Measurements from ENCODE around the gene PLCB1. TPM values are rescaled to one million over a fixed set of nuclear protein-coding genes. Genes with fewer than 3 reads are reported as not detected.
A peak's percentile ranks its signal among the peaks of the same experiment; 100 is the strongest.

PLCB1 gene
- total RNA-seq, 2 donors from 2014 or later: 7.3 to 45.5 TPM

DNA sequence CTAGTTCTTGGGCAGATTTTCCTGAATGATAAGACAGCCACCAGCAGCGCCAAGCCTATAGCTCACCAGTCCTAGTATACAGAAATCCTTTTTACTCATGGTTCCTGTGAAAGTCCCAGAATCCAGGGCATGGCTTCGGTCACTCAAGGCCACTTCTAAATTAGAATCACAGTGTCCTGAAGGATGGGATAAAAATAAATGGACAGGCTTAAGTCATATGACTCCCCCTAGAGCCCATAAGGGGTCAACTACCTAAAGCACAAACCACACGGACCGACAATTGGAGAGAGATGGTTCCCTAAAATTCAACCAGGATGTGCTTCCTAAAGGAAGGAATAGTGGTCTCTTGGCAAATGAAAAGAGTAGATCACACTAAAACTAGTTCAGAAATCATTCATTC, 532.7 kb downstream of the PLCB1 start:
- Histone ChIP-seq H3K36me3 (no peaks in the 10 kb centered on the region), H3K27me3 (no peaks in the 10 kb centered on the region), H3K9me3 (no peaks in the 10 kb centered on the region), H3K4me3 (no peak overlapping the region), H3K27ac (no peak overlapping the region), H3K4me1 (peaks cover 0 to 24% of the 10 kb centered on the region in 2 donors)
- no peak for DNase-seq (ENCODE audit: low spot score)
- peak in 1 of 2 donors; percentile 38 for TF ChIP-seq CTCF (IDR thresholded peaks at IDR 0.05)

- peak overlapping the region; percentile 62 to 71 for H3K27ac ChIP-seq
- peak; percentile 77 for DNase-seq (ENCODE audit: low spot score)
- no peak for TF ChIP-seq CTCF (IDR thresholded peaks at IDR 0.05)
Observed at GRCh38 chr20:8667306-8667705, 535.2 kb downstream of the PLCB1 start.

GRCh38 chr20:8670207-8670892, 538.3 kb downstream of the PLCB1 start:
- H3K4me3 ChIP-seq: no peak overlapping the region
- no peak for TF ChIP-seq CTCF (IDR thresholded peaks at IDR 0.05)
- H3K9me3 ChIP-seq: no peaks in the 10 kb centered on the region
- H3K27me3 ChIP-seq: no peaks in the 10 kb centered on the region
- no peaks in the 10 kb centered on the region for H3K36me3 ChIP-seq
- DNase-seq (ENCODE audit: low spot score): no peak
- H3K27ac ChIP-seq: peak overlapping the region; percentile 33 to 69
- peaks cover 0 to 31% of the 10 kb centered on the region in 2 donors for H3K4me1 ChIP-seq

More at GRCh38 chr20:8667306-8667705, 535.2 kb downstream of the PLCB1 start:
- Histone ChIP-seq H3K36me3 (no peaks in the 10 kb centered on the region), H3K4me1 (peaks cover 0 to 36% of the 10 kb centered on the region in 2 donors), H3K9me3 (no peaks in the 10 kb centered on the region), H3K4me3 (no peak overlapping the region), H3K27me3 (no peaks in the 10 kb centered on the region)

- peaks cover 0 to 31% of the 10 kb centered on the region in 2 donors for H3K4me1 ChIP-seq
- H3K4me3 ChIP-seq: no peak overlapping the region
- no peaks in the 10 kb centered on the region for H3K27me3 ChIP-seq
- H3K36me3 ChIP-seq: no peaks in the 10 kb centered on the region
- H3K27ac ChIP-seq: peak overlapping the region; percentile 33 to 69
- H3K9me3 ChIP-seq: no peaks in the 10 kb centered on the region
- TF ChIP-seq CTCF (IDR thresholded peaks at IDR 0.05): no peak
- no peak for DNase-seq (ENCODE audit: low spot score)
Observed at GRCh38 chr20:8670893-8671215, 538.8 kb downstream of the PLCB1 start.

DNA sequence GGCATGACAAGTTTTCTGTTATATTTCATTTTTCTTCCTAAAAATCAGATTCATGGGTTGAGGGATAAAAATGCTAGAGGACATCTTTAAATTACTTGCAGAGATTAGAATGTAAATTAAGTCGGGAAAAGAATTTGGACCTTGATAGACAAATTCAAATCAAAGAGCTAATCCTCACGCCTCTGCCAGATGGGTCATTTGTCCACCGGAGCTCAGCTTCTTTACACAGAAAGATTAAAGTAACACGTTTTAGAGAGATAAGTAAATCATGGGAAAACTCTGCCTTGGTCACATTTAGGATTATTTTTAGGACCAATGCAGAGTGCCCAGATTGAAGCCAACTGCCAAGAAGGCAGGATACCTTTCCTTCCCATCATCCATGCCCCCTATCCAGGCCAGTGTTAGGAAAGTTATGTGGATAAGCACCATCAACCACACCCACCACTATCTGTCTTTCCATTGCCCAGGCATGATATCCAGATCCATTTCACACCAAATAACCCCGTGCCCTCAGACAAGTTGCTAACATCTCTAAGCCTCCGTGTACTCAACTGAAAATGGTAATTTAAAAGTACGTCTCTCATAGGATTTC, 539.4 kb downstream of the PLCB1 start:
- peaks cover 0 to 31% of the 10 kb centered on the region in 2 donors for H3K4me1 ChIP-seq
- H3K27me3 ChIP-seq: no peaks in the 10 kb centered on the region
- peak overlapping the region; percentile 33 to 69 for H3K27ac ChIP-seq
- no peak for DNase-seq (ENCODE audit: low spot score)
- no peak overlapping the region for H3K4me3 ChIP-seq
- H3K36me3 ChIP-seq: no peaks in the 10 kb centered on the region
- TF ChIP-seq CTCF (IDR thresholded peaks at IDR 0.05): no peak
- no peaks in the 10 kb centered on the region for H3K9me3 ChIP-seq

Data from right atrium auricular region (tissue), 2 donors.